NCI-H2227 (cell line): ENCODE measurements around the gene CHCHD4.

ENCODE experiments used
- DNase-seq: peaks from one replicate; lab custom pipeline; 2025; ENCODE audit not compliant: unreplicated experiment; lab: John Stamatoyannopoulos, UW

Gene CHCHD4

DNA sequence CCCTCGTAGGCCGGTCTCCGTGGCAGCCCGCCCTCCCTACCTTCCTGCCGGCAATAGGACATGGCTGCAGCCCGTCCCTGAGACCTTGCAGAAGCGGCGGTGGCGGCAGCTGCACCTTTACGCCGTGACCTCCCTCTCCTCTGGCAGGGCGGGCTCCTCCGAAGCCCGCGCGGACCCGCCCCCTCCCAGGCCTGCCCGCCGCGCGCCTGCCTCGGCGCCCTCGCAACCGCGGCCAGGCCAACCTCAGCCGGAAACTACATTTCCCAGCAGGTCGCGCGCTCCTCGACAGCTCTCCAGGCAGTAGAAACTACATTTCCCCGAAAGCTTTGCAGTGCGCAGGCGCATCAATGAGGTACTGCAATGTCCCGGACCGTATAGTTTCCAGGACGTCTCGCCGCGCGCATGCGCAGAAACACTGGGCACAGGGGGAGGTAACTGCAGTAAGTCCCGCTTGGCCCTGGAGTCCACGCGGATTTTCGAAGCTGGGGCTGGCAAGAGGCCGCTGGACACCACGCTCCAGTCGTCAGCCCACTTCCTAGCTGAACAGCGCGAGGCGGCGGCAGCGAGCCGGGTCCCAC lies at the start of gene CHCHD4, which contains the start of gene TMEM43:
Gene CHCHD4 (minus strand): TSS at position 256 of the 578 bp plus-strand sequence. CDS start 194 bp downstream, at position 62.
Gene TMEM43 (plus strand): TSS at position 438 of the 578 bp plus-strand sequence. CDS start 142 bp downstream, outside the sequence.
- DNase-seq = peak; percentile 97

DNA sequence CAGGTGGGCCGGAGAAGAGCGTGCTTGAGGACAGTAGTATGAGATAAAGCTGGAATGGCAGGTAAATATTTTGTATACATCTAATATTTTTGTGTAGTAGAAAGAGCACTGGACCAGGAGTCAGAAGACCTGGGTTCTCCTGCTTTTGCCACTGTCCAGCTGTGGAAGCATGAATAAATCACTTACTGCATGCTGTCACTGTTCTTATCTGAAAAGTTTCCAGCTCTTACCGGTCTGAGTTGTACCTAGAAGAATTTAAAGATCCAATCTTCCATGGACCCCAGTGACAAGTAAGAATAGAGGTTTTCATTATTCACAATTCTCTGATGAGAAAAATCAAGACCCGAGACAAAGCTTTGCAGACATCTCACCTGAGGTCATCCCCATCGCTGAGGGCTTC lies 47.8 kb upstream of the CHCHD4 start:
- DNase-seq = no peak

DNA sequence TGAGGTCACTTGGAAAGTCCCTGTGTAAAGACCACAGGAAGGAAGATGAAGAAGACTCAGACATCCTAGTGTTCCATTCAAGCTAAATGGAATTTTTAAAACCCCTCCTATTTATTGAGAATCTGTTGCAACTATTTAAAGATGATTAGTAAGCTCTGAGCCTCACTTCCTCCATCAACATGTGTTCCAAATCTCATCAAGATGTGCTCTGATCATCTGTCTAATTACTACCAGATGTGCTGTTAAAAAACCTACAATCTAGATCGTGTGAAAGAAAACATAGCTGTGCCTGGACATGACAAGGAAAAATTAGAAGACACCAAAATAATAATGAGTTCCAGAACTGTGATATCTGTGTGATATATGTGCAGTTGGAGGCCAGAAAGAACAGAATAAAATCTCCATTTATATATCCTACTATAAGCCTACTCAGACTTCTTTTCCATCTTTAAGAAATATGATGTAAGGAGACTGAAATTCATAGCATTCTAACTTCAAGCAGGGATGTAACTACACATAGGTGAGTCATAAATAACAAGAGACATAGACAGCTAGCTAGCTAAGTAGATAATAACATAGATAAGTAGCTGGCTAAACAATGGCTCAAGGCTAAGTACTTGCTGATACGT lies 46.0 kb upstream of the CHCHD4 start:
- no peak for DNase-seq

DNA sequence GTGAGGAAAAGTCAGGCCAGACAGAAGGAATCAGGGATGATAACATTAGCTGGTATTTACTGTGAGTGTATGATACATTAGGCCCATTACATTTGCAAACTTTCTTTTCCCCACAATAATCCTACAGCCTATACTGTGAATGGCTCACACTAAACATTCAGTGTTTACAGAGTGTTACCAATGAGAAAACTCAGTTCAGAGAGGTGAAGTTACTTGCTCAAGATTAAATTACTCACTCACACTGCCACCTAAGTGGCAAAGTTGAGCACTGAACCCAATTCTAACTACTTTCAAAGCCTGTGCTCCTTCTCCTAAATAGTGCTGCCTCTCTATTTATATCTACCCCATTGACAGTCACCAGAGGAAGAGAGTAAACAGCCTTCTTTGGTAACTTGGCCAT lies 45.2 kb upstream of the CHCHD4 start:
- no peak for DNase-seq

DNA sequence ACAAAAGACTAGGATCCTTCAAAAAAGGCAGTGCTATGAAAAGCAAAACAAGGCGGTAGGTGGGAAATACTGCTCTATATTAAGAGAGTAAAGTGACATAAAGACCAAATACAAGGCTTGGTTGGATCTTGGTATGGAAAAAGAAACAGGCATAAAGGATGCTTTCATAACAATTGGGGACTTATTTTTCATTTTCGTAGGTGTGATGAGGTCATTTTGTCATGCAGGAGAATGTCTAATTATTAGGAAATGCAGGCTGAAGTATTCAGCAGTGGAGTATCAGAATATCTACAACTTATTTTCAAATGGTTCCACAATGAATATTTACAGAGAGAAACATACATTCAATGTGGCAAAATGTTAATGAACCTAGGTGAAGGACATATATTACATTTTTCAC lies 44.8 kb upstream of the CHCHD4 start:
- no peak for DNase-seq

DNA sequence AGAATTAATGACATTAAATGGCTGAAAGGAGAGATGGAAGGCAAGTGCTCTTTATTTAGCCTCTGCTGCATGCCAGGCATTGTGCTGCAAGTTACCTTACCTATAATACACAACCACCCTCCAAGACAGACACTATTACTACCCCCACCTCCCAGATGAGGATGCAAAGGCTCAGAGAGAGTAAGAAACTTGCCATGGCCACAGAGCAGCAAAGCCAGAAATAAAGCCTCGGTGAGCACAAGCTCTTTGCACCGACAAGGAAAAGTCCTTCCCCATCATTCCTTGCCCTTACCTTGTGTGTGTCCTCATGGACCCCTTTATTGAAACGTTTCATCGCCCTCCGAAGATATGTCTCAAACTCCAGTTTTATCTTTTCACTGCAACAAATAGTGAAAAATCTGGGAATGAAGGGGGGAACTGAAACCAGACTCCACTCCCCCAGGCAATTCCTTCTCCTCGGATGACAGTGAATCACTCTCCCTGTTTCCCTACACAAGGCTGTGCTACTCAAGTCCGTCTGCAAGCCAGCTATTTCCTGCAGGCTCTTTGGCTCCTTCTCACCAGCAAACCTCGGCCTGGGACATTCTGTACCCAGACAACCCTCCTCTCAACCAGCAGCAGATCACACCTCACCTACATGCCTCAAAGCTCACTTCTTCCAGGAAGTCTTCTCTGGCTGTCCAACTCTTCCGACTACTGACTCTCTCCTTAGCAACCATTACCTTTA lies 42.4 kb upstream of the CHCHD4 start:
- DNase-seq = no peak

DNA sequence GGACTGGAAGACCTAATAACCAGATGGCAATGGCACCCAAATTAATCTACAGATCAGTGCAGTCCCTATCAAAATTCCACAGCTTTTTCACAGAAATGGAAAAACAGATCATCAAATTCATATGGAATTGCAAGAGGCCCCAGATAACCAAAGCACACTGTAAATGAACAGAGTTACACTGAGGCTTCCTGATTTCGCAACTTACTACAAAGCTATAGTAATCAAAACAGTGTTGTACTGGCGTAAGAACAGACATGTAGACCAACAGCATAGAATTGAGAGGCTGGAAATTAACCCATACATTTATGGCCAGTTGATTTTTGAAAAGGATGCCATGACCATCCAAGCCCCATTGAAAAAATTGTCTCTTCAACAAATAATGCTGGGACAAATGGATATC lies 37.5 kb upstream of the CHCHD4 start:
- DNase-seq = no peak

DNA sequence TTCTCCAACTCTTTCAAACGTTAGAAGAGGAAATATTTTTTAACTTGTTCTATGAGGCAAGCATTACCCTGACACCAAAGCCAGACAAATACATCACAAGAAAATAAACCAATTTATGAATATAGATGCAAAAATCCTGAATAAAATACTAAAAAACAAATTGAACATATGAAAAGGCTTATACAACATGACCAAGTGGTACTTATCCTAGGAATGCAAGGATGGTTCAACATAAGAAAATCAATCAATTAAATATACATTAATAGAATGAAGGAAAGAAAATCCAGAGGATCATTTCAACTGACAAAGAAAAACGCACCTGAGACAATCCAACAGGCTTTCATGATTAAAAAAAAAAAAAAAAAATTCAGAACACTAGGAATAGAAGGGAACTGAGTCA lies 36.6 kb upstream of the CHCHD4 start:
- DNase-seq = no peak

DNA sequence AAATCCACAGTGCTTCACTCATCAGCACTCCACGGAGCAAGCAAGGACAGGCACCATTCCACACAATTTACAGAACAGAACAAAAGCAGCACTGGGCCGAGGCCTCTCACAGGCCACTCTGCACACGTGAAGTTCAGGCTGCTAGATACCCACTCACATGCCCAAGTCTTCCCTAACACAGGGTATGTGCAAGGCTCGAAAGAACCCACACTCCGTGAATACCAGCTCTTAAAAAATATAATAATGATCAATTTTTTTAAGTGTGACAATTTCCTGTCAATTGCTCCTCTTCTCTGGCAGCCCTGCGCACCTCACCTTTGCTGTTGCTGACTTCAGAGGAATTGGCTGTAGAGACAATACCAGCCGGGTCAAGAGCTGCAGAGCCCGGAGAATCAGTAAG lies 34.8 kb upstream of the CHCHD4 start:
- no peak for DNase-seq

DNA sequence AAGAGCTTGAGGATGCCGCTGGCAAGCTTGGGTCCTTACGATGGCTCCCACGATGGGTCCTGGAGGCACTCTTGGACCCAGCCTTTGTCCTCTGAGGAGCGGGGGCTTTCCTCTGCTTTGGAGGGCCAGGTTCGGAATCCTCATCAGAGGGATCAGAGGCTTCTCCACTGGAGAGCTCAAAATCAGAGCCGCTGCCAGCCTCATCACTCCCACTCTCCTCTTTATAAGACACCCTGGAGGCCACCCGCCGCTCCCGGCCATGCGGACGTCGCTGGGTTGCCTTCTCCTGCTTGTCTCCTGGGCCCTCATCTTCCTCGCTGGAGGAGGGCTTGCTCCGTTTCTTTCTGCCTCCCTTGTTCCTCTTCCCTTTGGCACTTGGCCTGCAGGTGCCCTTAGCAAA lies 33.7 kb upstream of the CHCHD4 start:
- no peak for DNase-seq

DNA sequence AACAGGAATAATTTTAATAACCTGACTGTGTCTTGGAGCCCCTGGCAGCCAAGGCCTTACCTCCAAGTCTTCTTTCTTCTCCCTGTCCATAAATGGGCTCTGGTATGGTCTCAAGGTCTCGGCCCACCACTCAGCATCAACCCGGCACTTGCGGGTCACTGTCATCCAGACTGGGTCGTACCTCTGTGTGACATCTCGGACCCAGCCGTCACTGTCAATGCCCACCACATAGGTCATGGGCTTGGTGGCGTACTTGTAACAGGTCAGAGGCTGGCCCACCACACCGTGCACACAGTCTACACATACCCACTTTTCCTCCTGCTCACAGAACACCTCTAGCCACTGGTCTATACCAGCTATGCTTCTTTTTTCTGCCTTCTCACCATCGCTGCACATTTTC lies 33.3 kb upstream of the CHCHD4 start:
- DNase-seq = no peak

DNA sequence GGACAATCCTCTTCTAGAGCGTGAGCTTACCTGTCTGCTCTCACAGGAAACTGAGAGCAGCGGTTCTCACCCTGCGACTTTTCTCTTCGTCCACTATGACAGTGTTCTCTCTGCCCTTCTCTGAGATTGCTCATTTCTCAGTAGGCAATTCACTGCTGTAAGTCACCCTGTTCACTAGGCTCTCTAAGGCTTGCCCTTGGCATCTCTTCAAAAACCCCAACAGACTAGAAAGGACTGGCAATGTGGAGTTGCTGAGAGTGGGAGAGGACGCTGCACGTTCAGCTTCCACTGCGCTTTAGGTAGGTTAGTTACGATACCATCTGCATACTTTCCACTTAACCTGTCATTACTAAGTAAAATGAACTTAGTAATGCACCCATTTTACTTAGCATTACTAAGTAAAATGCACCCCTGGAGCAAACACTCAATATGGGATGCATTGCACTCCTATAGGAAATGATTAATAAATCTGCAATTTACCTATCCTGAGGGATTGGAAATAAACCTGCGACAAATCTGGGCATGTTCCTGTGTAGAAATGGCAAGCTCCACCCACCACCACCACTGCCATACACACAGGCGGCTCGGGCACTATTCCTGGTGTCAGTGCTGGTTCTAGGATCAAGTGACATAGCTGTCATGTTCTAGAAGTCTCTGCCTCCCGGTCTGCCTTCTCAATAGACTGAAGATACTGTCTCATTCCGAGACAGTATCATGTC lies 32.3 kb upstream of the CHCHD4 start:
- DNase-seq = no peak

DNA sequence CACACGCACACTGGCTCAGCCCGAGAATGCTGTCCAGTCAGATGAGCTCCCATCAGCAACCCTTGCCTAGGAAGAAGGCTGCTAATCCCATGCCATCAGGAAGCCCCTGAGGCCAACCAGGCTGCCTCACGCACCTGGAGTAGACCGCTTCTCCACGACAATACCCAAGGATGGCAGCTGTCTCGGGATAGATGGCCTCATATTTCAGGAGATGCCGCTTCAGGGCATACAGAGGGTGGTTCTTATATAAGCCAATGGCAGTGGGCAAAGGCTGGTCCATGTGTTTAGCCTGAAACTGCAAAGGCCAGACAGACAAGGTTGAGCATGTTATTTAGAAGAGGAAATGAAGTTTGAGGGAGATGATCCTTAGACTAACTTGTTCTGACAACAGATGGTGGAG lies 31.5 kb upstream of the CHCHD4 start:
- no peak for DNase-seq

DNA sequence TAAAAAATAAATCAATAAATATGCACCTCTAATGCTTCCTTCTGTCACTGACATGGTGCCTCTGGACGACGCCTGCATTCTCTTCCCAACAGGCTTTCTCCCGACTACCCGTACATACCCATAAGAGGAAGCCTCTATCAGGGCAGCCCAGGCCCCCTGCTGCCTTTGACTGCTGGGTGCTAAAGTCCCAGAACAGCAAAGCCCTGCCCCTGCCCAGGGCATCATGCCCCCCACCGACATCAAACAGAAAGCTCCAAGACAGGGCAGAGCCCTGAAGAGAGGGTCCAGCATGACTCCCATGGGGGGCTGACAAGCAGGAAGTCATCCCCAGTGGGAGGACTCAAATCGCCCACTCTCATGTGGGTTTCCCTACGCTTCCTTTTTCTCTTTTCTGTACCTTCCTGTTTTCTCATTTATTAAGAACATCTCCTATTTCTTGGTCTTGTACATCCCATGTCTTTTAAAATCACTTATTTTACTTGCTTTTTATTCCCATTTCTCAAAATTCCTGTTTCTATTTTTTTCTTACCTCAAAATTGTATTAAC lies 30.3 kb upstream of the CHCHD4 start:
- no peak for DNase-seq

DNA sequence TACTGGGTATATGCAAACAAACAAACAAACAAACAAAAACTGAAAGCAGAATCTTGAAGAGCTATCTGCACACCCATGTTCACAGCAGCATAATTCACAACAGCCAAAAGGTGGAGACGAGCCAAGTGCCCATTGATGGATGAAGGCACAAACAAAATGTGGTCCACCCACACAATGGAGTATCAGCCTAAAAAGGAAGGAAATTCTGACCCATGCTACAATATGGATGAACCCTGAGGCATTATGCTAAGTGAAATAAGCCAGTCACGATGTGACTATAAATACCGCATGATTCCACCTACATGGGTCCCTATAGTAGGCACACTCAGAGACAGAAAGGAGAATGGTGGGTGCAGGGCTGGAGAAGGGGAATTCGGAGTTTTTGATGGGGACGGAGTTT lies 29.6 kb upstream of the CHCHD4 start:
- DNase-seq = no peak

DNA sequence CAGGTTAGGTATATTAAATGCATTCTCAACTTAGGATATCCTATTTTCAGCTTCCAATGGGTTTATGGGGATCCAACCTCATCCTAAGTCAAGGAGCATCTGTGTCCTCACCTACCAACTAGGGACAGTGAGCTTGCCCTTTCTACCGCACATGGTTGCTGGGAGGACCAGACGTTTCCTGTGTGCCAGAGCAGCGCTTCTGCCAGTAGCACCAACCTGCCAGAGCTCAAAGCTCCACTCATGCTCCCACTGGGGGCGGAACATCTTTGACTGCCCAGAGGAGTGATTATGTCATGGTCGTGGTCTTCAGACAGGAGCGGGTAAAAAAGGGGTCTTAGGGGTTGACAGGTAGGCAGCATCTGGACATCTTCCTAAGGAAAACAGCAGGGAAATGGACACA lies 29.0 kb upstream of the CHCHD4 start:
- DNase-seq = no peak

DNA sequence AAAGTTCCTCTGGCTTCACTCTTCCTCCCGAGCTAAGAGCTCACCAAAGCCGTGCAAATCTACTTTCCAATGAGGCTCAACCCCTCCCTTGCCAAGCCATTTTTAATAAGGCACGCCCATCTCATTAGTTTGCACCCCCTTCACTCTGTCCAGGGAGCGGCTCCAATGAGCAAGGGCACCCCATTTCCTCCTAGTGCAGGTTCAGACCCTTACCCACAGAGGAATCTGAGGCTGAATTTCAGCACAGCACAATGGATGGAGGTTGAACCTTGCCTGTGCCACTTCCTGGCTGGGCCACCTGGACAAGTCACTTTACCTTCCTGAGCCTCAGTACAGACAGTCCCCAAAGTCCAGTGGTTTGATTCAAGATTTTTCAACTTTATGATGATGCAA lies 28.3 kb upstream of the CHCHD4 start:
- DNase-seq = no peak

DNA sequence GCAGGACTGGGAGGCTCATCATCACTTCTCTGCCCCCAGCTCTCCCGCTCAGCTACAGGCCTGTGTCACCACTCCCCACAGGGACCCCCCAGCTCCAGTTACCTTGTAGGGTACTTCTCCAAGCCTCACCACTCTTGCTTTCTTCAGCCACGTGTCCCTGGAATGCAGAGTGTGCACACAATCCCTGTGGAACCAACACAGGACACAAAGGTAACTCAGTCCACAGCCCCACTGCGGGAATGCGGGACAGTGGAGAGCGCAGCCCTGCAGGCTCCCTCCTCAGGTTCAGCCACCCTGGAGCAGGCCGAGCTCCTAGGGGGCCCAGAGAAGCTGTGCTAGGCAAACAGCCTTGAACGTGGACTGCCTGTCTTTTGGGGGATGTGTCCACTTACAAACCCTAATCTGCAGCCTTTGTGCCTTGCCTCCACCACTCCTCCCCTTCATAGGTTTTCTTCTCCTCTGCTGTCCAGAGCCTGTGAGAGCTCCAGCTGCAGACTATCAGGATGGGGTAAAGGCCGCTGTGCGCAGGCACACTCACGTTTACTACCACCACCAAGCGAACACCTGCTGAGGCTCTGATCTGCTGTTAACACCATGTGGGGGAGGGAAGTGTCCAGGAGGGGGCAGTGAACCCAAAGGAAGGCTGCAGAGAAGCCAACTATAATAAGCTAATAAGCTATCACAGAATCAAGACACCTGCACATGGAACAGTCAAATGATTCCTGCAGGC lies 27.7 kb upstream of the CHCHD4 start:
- DNase-seq = no peak

DNA sequence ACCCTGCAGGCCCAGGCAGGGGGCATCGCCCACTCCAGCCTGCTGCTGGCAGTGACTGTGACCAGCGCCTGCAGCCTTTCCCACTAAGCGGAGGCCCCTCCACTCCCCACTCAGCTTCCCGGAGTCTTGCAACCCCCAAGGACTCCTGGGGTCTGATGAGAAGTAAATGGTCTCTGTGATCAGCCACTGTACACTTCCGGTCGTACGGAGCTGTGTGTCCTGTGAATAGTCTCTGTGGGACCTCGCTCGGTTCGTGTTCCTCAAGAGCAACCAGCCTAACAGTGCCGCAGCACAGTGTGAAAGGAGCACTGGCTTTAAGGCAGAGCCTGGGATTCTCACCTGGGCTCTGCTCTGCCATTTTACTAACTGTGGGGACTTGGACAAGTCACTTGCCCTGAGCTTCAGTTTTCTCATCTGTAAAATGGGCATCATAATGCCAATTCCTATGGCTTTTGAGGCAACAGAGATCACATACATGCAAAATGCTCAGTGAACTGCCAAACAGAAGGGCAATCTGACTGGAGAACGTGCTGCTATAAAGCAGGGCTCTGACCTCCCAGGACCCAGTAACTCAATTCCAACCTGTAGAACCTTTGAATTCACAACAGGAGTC lies 26.9 kb upstream of the CHCHD4 start:
- no peak for DNase-seq

DNA sequence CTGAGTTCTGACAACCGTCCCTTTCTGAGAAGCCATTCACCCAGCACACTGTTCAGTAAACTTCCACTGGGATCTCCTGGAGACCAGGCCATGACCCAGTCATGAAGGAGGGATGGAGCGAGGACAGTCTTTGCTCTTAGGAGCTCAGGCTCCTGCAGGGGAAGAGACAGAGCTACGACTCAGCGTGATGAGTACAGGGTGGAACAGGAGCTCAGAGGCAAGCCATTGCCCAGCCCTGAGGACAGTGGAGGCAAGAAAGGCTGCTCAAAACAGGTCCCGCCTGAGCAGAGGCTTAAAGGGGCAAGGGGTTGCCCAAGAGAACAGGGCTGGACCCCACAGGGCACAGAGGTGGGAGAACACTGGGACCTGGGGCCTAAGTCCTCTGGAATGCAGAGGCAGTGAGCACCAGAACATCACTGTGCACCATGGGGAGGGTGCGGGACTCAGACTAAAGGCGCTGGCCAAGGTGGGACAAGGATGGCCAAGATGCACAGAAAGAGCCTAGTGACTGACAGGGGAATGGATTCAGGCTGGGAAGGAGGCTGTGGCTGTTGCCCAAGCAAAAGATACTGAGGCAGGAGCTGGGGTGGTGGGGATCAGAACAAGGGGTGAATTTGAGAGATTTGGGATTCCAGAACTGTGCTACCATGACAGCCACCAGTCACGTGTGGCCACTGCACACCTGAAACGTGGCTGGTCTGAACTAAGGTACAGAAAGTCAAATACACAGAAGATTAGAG lies 26.0 kb upstream of the CHCHD4 start:
- no peak for DNase-seq
